ENCODE measurements around the gene EFR3B. TPM values are rescaled to one million over a fixed set of nuclear protein-coding genes. Genes with fewer than 3 reads are reported as not detected.

EFR3B gene

DNA sequence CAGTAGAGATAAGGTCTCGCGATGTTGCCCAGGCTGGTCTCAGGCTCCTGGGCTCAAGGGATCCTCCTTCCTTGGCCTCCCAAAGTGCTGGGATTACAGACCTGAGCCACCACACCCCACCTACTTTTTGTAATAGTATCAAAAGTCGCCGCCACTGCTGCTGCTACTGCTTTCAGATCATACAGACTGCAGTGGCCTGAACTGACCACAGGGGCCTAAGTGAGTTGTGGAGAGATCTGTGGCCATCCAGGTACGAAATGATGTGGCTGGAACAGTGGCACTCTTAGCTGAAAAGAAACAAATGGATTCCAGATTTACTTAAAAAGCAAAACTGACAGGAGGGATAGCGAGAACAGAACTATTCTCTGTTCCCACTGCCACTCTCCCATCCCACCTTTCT lies 159.4 kb downstream of the EFR3B start:
- Histone ChIP-seq H3K36me3 (ENCODE audit: insufficient read depth, low read length) (no peaks in the 10 kb centered on the region), H3K4me2 (ENCODE audit: low read length) (no peak overlapping the region), H3K9me3 (replicated peaks; ENCODE audit: low read length) (no peaks in the 10 kb centered on the region), H3K9ac (ENCODE audit: low read depth, low read length) (no peak overlapping the region), H3K4me3 (ENCODE audit: low read length) (no peak overlapping the region), H3K27me3 (ENCODE audit: control insufficient read depth, insufficient read depth, low read length) (peaks cover 17% of the 10 kb centered on the region), H3K4me1 (ENCODE audit: control insufficient read depth, insufficient read depth, low read length) (peaks cover 4% of the 10 kb centered on the region)

DNA sequence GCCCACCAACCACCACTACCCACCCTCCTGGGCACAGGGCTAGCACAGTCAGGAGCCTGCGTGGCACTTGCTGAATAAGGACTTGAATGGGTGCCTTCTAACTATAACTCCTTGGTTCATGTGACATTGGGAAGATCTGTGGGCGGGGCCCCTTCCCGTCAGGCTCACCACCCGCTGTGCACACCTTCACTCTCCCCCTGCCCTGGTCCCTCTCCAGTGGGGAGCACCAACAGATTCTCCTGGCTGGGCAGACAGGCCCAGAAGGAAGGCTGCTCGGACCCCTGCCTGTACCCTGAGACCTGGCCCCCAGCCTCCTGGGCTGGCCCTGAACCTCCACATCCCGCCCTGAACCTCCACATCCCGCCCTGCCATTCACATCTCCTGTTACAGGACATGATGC lies 159.9 kb downstream of the EFR3B start:
- H3K4me2 ChIP-seq (ENCODE audit: low read length) = no peak overlapping the region
- H3K4me1 ChIP-seq (ENCODE audit: control insufficient read depth, insufficient read depth, low read length) = peaks cover 4% of the 10 kb centered on the region
- H3K9me3 ChIP-seq (replicated peaks; ENCODE audit: low read length) = no peaks in the 10 kb centered on the region
- peaks cover 17% of the 10 kb centered on the region for H3K27me3 ChIP-seq (ENCODE audit: control insufficient read depth, insufficient read depth, low read length)
- no peak overlapping the region for H3K9ac ChIP-seq (ENCODE audit: low read depth, low read length)
- H3K36me3 ChIP-seq (ENCODE audit: insufficient read depth, low read length) = no peaks in the 10 kb centered on the region
- H3K4me3 ChIP-seq (ENCODE audit: low read length) = no peak overlapping the region

DNA sequence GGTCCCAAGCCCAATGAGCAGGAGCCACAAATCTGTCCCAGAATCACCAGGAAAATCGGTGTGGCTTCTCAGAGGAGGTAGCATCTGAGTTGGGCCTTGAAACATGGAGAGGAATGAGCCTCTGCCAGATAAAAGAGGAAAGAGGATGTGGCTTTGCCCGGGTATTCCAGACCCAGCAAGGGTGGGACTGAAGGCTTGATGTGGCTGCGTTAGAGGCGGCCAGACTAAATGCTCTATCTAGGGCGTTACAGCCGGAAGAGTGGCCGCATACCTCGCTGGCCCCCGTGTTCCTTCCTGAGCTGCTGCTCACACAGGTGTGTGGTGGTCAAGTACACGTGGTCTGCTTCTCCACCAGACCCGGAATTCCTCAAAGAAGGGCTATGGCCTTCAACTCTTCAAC lies 160.4 kb downstream of the EFR3B start:
- H3K4me1 ChIP-seq (ENCODE audit: control insufficient read depth, insufficient read depth, low read length) = peaks cover 4% of the 10 kb centered on the region
- peaks cover 17% of the 10 kb centered on the region for H3K27me3 ChIP-seq (ENCODE audit: control insufficient read depth, insufficient read depth, low read length)
- H3K9me3 ChIP-seq (replicated peaks; ENCODE audit: low read length) = no peaks in the 10 kb centered on the region
- H3K36me3 ChIP-seq (ENCODE audit: insufficient read depth, low read length) = no peaks in the 10 kb centered on the region
- no peak overlapping the region for H3K9ac ChIP-seq (ENCODE audit: low read depth, low read length)
- H3K4me3 ChIP-seq (ENCODE audit: low read length) = no peak overlapping the region
- H3K4me2 ChIP-seq (ENCODE audit: low read length) = no peak overlapping the region

DNA sequence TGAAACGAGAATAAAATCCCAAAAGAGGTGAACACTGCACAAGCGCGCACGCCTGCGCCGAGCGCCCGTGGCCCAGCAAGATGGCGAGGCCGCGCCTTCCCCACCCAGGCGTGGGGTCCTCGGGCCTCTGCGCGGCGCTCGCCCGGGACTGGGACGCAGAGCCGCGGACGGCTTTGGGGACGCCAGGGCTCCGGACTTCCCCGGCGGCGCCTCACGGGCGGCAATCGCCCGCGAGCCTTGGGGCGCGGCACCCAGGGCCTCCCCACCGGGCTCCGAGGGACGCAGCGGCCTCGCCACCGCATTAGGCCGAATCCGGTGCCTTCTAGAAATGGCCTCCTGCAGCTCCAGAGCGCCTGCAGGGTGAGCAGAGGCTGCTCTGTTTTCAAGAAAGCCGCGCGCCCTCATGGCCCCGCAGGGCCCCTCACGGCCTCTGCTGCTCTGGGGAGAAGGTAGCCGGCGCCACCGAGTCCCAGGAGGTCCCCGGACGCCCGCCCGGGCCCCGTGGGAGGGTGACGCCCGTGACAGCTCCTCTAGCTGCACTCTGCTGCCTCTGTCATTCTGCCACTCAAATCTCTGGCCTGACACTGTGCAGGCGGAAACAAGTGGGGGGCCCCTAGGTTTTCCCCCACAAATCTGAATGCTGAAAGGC lies 162.4 kb downstream of the EFR3B start:
- Histone ChIP-seq H3K9me3 (replicated peaks; ENCODE audit: low read length) (no peaks in the 10 kb centered on the region), H3K4me3 (ENCODE audit: low read length) (no peak overlapping the region)

DNA sequence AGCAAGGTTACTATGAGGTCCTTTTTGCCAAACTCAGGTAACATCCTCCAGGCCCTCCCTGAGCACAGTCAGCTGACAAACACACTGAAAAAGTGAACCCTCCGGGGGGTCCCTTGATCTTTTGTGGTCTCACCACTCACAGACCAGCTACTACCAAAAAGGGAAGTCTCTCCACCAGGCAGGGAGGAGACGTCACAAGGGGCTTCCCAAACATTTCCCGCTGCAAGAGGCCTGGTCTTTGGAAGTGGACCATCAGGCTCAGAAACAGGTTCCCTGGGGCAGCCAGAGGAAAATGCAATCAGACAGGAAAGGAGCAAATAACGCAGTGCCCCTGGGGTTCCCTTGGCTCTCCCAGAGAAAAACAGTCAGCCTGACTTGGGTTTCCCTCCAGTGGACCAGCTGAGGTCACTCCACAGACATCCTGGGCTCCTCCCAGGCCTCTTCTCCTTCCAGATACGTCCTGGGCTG lies 165.2 kb downstream of the EFR3B start:
- H3K4me3 ChIP-seq (ENCODE audit: low read length) = no peak overlapping the region
- H3K9me3 ChIP-seq (replicated peaks; ENCODE audit: low read length) = no peaks in the 10 kb centered on the region
- no peaks in the 10 kb centered on the region for H3K36me3 ChIP-seq (ENCODE audit: insufficient read depth, low read length)
- H3K4me1 ChIP-seq (ENCODE audit: control insufficient read depth, insufficient read depth, low read length) = no peaks in the 10 kb centered on the region
- no peak overlapping the region for H3K4me2 ChIP-seq (ENCODE audit: low read length)
- H3K27me3 ChIP-seq (ENCODE audit: control insufficient read depth, insufficient read depth, low read length) = peaks cover 3% of the 10 kb centered on the region
- H3K9ac ChIP-seq (ENCODE audit: low read depth, low read length) = no peak overlapping the region

More for the DNA sequence above, 162.4 kb downstream of the EFR3B start:
- H3K27me3 ChIP-seq (ENCODE audit: control insufficient read depth, insufficient read depth, low read length) = no peaks in the 10 kb centered on the region
- H3K4me2 ChIP-seq (ENCODE audit: low read length) = no peak overlapping the region
- H3K36me3 ChIP-seq (ENCODE audit: insufficient read depth, low read length) = no peaks in the 10 kb centered on the region
- H3K9ac ChIP-seq (ENCODE audit: low read depth, low read length) = no peak overlapping the region
- no peaks in the 10 kb centered on the region for H3K4me1 ChIP-seq (ENCODE audit: control insufficient read depth, insufficient read depth, low read length)

Small RNA genes lying within 50 kb of the gene (small RNA-seq; reads per million reads assigned to genes)
- gene RF00019 (not detected), gene RN7SL856P (not detected)
